NCI-H128 (cell line): ENCODE results near the gene CEACAM16.

Source experiments
- DNase-seq: peaks from one replicate; lab custom pipeline; 2025; ENCODE audit not compliant: unreplicated experiment; lab: John Stamatoyannopoulos, UW

CEACAM16 gene

DNA sequence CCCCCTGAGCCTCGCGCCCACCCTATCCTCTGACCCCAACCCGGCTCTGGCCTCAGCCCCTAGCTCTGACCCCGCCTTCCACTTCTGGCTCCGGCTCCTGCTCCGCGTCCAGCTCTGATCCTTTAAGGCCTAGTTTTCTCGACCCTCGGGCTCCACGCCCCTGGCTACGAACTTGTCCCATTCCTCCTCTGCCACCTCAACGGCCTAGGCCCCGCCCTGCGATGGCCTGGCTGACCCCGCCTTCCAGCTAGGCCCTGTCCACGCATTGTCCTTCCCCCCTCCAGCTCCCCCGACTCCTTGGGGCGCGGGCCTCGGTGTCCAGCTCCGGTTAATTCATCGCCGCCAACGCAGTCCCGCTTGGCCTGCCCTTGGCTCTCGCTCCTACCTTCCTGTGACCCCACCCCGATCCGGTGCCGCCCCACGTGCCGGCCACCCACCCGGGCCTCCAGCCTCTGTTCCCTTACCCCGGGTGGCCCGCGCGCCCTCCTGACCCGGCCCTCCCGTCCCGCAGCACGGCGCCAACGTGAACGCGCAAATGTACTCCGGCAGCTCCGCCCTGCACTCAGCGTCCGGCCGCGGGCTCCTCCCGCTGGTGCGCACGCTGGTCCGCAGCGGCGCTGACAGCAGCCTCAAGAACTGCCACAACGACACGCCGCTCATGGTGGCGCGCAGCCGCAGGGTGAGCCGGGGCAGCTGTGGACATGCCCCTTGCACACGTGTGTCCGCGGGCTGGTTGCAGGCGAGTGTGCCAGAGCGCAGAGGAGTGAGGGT lies 59.0 kb downstream of the CEACAM16 start:
- no peak for DNase-seq

DNA sequence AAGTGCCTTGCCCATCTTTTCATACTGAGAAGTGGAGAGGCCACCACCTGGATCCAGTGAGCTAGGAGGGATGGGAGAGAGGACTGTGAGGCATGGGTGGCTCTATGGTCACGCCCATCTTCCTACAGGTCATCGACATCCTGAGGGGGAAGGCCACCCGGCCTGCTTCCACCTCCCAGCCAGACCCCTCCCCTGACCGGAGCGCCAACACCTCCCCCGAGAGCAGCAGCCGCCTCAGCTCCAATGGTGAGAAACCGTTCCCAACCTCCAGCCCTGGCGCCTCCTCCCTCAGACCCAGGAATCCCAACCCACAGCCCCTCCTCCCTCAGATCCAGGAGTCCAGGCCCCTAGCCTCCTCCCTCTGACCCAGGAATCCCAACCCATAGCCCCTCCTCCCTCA lies 59.6 kb downstream of the CEACAM16 start:
- no peak for DNase-seq

DNA sequence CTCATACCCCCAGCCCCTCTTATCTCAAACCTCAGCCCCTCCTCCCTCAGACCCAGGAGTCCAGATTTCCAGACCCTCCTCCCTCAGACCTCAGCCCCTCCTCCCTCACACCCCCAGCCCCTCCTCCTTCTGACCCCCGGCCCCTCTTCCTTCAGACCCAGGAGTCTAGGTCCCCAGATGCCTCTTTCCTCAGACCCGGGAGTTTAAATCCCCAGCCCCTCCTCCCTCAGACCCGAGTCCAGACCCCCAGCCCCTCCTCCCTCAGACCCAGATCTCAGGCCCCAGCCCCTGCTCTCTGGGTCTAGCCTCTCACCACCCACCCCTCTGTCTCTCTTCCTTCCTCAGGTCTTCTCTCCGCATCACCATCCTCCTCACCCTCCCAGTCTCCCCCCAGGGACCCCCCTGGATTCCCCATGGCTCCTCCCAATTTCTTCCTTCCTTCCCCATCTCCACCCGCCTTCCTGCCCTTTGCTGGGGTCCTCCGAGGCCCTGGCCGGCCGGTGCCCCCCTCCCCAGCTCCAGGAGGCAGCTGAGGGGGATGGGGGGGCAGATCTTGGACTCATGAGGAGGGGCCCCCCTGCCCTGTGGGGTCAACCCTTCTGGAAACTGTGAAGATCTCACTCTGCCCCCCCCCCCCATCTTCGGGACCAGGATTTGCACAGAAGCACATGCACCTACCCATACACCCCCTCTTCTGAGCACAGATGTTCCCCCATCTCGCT lies 60.3 kb downstream of the CEACAM16 start:
- DNase-seq: no peak
